Thoracic aorta (tissue), 2 donors: ENCODE measurements around the gene TMPRSS3. TPM values are rescaled to one million over a fixed set of nuclear protein-coding genes. Genes with fewer than 3 reads are reported as not detected.

Source experiments
- ATAC-seq: fragments of 150-250 bp; one replicate; pipeline ENCODE4 v1.8.0; 2017; ENCODE audit warnings: low read depth; ENCODE audit not compliant: insufficient number of reproducible peaks, low FRiP score
- DNase-seq: peaks from one replicate; pipeline ENCODE4 v3.0.0-alpha.2; 2020; ENCODE audit warnings: low spot score
- H3K27ac ChIP-seq, 2 donors: fragments of 200-600 bp; sonication (generic); 1 replicate in 1 of 2; 2 replicates in 1 of 2; pipeline ENCODE4 v1.5.1; 2016; ENCODE audit warnings: mild to moderate bottlenecking in 2 of 2, moderate library complexity in 2 of 2
- H3K27me3 ChIP-seq: fragments of 200-600 bp; sonication (generic); replicated peaks from 2 replicates; pipeline ENCODE4 v1.6.0; 2016; ENCODE audit warnings: mild to moderate bottlenecking; ENCODE audit not compliant: insufficient read depth
- H3K36me3 ChIP-seq: fragments of 200-600 bp; sonication (generic); one replicate; pipeline ENCODE4 v1.5.1; 2016
- H3K4me1 ChIP-seq, 2 donors: fragments of 200-600 bp; sonication (generic); 1 replicate in 1 of 2; 2 replicates in 1 of 2; pipeline versions ENCODE4 v1.5.1 to v1.6.0; 2016; ENCODE audit warnings: low read depth in 2 of 2, mild to moderate bottlenecking in 1 of 2; ENCODE audit not compliant: control insufficient read depth in 1 of 2
- H3K4me3 ChIP-seq: fragments of 200-600 bp; sonication (generic); 2 replicates; pipeline ENCODE4 v1.5.1; 2016; ENCODE audit warnings: mild to moderate bottlenecking
- H3K9me3 ChIP-seq: fragments of 200-600 bp; sonication (generic); 2 replicates; pipeline ENCODE4 v1.5.1; 2016
- CTCF ChIP-seq: fragments of 200-600 bp; sonication (generic); IDR thresholded peaks from one replicate; pipeline ENCODE4 v1.5.1; 2019; ENCODE audit warnings: antibody characterized with exemption
- total RNA-seq, 2 donors: library from RNA; depleted of rRNA; stranded (reverse); fragments of >200 nt; gene quantifications; one replicate each; pipeline versions ENCODE4 v1.1.0 to v1.2.3, GENCODE V29; 2016

The TMPRSS3 gene
- total RNA-seq, 2 donors from 2014 or later = not detected

GRCh38 chr21:42417533-42417932 lies 21.7 kb upstream of the TMPRSS3 start:
- H3K4me1 ChIP-seq = no peaks in the 10 kb centered on the region
- no peak for DNase-seq
- H3K27ac ChIP-seq = no peak overlapping the region
- no peaks in the 10 kb centered on the region for H3K36me3 ChIP-seq
- H3K4me3 ChIP-seq = no peak overlapping the region
- H3K27me3 ChIP-seq = no peaks in the 10 kb centered on the region
- no peak for ATAC-seq
- no peak for TF ChIP-seq CTCF
- H3K9me3 ChIP-seq = no peaks in the 10 kb centered on the region

- Histone ChIP-seq H3K36me3 (no peaks in the 10 kb centered on the region), H3K4me1 (no peaks in the 10 kb centered on the region), H3K27ac (no peak overlapping the region), H3K9me3 (no peaks in the 10 kb centered on the region), H3K4me3 (no peak overlapping the region), H3K27me3 (no peaks in the 10 kb centered on the region)
- ATAC-seq (no peak), DNase-seq (no peak)
- no peak for TF ChIP-seq CTCF
Measured at GRCh38 chr21:42414928-42415769, 19.3 kb upstream of the TMPRSS3 start.

- H3K4me1 ChIP-seq = no peaks in the 10 kb centered on the region
- ATAC-seq (no peak), DNase-seq (no peak)
- H3K4me3 ChIP-seq = no peak overlapping the region
- H3K27ac ChIP-seq = no peak overlapping the region
- H3K9me3 ChIP-seq = no peaks in the 10 kb centered on the region
- no peaks in the 10 kb centered on the region for H3K36me3 ChIP-seq
- no peak for TF ChIP-seq CTCF
- H3K27me3 ChIP-seq = no peaks in the 10 kb centered on the region
Measured at GRCh38 chr21:42414553-42414927, 18.7 kb upstream of the TMPRSS3 start.

GRCh38 chr21:42414066-42414465 lies 18.2 kb upstream of the TMPRSS3 start:
- ATAC-seq (no peak), DNase-seq (no peak)
- Histone ChIP-seq H3K4me3 (no peak overlapping the region), H3K36me3 (no peaks in the 10 kb centered on the region), H3K9me3 (no peaks in the 10 kb centered on the region), H3K4me1 (no peaks in the 10 kb centered on the region), H3K27ac (no peak overlapping the region), H3K27me3 (no peaks in the 10 kb centered on the region)
- no peak for TF ChIP-seq CTCF

GRCh38 chr21:42413500-42413899 lies 17.6 kb upstream of the TMPRSS3 start:
- Histone ChIP-seq H3K4me1 (no peaks in the 10 kb centered on the region), H3K27ac (no peak overlapping the region), H3K9me3 (no peaks in the 10 kb centered on the region), H3K27me3 (no peaks in the 10 kb centered on the region), H3K36me3 (no peaks in the 10 kb centered on the region), H3K4me3 (no peak overlapping the region)
- DNase-seq (no peak), ATAC-seq (no peak)
- TF ChIP-seq CTCF = no peak
